Measurements from ENCODE around the gene ARHGAP31. TPM values are rescaled to one million over a fixed set of nuclear protein-coding genes. Genes with fewer than 3 reads are reported as not detected.

Gene ARHGAP31
- total and polyA plus RNA-seq, 4 donors = 0.99 to 4.6 (median 2.6) TPM

- no peak overlapping the region for H3K9ac ChIP-seq (ENCODE audit: low read depth in 1 of 2, low read length in 2 of 2)
- H3K27me3 ChIP-seq (ENCODE audit: control insufficient read depth in 4 of 4, insufficient read depth in 4 of 4, low read length in 3 of 4) = no peaks in the 10 kb centered on the region
- 89% methylated on average over 5 of the region's 5 CpGs for WGBS
- peaks cover 0 to 2% (median 0%) of the 10 kb centered on the region in 4 donors for H3K36me3 ChIP-seq (ENCODE audit: control insufficient read depth in 4 of 4, insufficient read depth in 3 of 4, low read depth in 1 of 4, low read length in 3 of 4)
- TF ChIP-seq ATF3 (IDR thresholded peaks at IDR 0.05) (no peak), HNF4G (IDR thresholded peaks at IDR 0.05) (no peak)
- TF ChIP-seq, protein P1, sequence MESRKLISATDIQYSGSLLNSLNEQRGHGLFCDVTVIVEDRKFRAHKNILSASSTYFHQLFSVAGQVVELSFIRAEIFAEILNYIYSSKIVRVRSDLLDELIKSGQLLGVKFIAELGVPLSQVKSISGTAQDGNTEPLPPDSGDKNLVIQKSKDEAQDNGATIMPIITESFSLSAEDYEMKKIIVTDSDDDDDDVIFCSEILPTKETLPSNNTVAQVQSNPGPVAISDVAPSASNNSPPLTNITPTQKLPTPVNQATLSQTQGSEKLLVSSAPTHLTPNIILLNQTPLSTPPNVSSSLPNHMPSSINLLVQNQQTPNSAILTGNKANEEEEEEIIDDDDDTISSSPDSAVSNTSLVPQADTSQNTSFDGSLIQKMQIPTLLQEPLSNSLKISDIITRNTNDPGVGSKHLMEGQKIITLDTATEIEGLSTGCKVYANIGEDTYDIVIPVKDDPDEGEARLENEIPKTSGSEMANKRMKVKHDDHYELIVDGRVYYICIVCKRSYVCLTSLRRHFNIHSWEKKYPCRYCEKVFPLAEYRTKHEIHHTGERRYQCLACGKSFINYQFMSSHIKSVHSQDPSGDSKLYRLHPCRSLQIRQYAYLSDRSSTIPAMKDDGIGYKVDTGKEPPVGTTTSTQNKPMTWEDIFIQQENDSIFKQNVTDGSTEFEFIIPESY (IDR thresholded peaks at IDR 0.05) = no peak
- no peak overlapping the region for H3K27ac ChIP-seq (ENCODE audit: low read depth in 1 of 2, low read length in 2 of 2)
- peaks cover 0 to 3% (median 0%) of the 10 kb centered on the region in 4 donors for H3K4me1 ChIP-seq (ENCODE audit: control insufficient read depth in 4 of 4, insufficient read depth in 4 of 4, low read length in 3 of 4)
- no peak for DNase-seq (ENCODE audit: low spot score)
- no peaks in the 10 kb centered on the region for H3K9me3 ChIP-seq (ENCODE audit: control insufficient read depth in 4 of 4, low read length in 3 of 4)
- H3K4me3 ChIP-seq (ENCODE audit: low read depth in 1 of 3, low read length in 3 of 3) = no peak overlapping the region
These were observed 17.5 kb upstream of the ARHGAP31 start for GRCh38 chr3:119276680-119277079.

DNA sequence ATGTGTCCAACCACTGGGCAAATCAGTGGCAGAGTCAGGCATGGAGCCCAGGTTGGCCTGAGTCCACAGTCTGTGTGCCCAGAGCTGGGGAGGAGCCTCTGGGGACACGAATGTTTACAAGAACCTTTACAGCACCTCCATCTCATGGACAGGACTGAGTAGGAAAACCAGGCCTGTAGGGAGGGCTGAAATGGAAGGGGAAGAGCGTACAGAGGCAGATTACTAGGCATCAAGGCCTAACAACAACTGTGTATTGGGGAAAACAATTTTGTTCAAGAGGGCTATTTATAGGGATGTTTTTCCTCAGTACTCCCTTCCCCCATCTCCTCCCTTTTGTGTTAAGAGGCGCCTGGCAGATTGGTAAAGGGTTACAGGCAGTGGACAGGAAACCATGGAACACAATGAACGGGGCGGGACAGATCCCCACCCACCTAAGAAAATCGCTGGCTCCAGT lies 15.1 kb upstream of the ARHGAP31 start:
- peaks cover 0 to 2% (median 0%) of the 10 kb centered on the region in 4 donors for H3K36me3 ChIP-seq (ENCODE audit: control insufficient read depth in 4 of 4, insufficient read depth in 3 of 4, low read depth in 1 of 4, low read length in 3 of 4)
- DNase-seq (ENCODE audit: low spot score) = no peak
- 63% methylated on average over 6 of the region's 6 CpGs for WGBS
- H3K27me3 ChIP-seq (ENCODE audit: control insufficient read depth in 4 of 4, insufficient read depth in 4 of 4, low read length in 3 of 4) = no peaks in the 10 kb centered on the region
- no peak overlapping the region for H3K4me3 ChIP-seq (ENCODE audit: low read depth in 1 of 3, low read length in 3 of 3)
- H3K9ac ChIP-seq (ENCODE audit: low read depth in 1 of 2, low read length in 2 of 2) = no peak overlapping the region
- no peak for TF ChIP-seq GABPA (IDR thresholded peaks at IDR 0.05 in 1 of 2, conservative IDR thresholded peaks at IDR 0.05 in 1 of 2)
- TF ChIP-seq, protein P1 (IDR thresholded peaks at IDR 0.05) = no peak
- TF ChIP-seq SP1 (IDR thresholded peaks at IDR 0.05) = no peak
- TF ChIP-seq YY1 (IDR thresholded peaks at IDR 0.05) = peak; percentile 74
- TF ChIP-seq RAD21 (IDR thresholded peaks at IDR 0.05) = peak in 1 of 2 donors; percentile 26
- no peak for TF ChIP-seq NR2F2 (IDR thresholded peaks at IDR 0.05)
- peak overlapping the region in 1 of 2 donors; percentile 40 for H3K27ac ChIP-seq (ENCODE audit: low read depth in 1 of 2, low read length in 2 of 2)
- peaks cover 0 to 6% (median 3%) of the 10 kb centered on the region in 4 donors for H3K9me3 ChIP-seq (ENCODE audit: control insufficient read depth in 4 of 4, low read length in 3 of 4)
- peaks cover 0 to 3% (median 0%) of the 10 kb centered on the region in 4 donors for H3K4me1 ChIP-seq (ENCODE audit: control insufficient read depth in 4 of 4, insufficient read depth in 4 of 4, low read length in 3 of 4)

- 81% methylated on average over 5 of the region's 5 CpGs for WGBS
- H3K36me3 ChIP-seq (ENCODE audit: control insufficient read depth in 4 of 4, insufficient read depth in 3 of 4, low read depth in 1 of 4, low read length in 3 of 4) = peaks cover 0 to 2% (median 0%) of the 10 kb centered on the region in 4 donors
- no peak overlapping the region for H3K9ac ChIP-seq (ENCODE audit: low read depth in 1 of 2, low read length in 2 of 2)
These were observed 14.5 kb upstream of the ARHGAP31 start for GRCh38 chr3:119279584-119280243.

More at GRCh38 chr3:119279584-119280243, 14.5 kb upstream of the ARHGAP31 start:
- H3K27me3 ChIP-seq (ENCODE audit: control insufficient read depth in 4 of 4, insufficient read depth in 4 of 4, low read length in 3 of 4) = no peaks in the 10 kb centered on the region
- no peak overlapping the region for H3K4me3 ChIP-seq (ENCODE audit: low read depth in 1 of 3, low read length in 3 of 3)
- DNase-seq (ENCODE audit: low spot score) = no peak
- peaks cover 0 to 3% (median 0%) of the 10 kb centered on the region in 4 donors for H3K4me1 ChIP-seq (ENCODE audit: control insufficient read depth in 4 of 4, insufficient read depth in 4 of 4, low read length in 3 of 4)
- no peak overlapping the region for H3K27ac ChIP-seq (ENCODE audit: low read depth in 1 of 2, low read length in 2 of 2)
- TF ChIP-seq RAD21 (IDR thresholded peaks at IDR 0.05) = no peak
- no peak for TF ChIP-seq NR2F2 (IDR thresholded peaks at IDR 0.05)
- TF ChIP-seq TAF1 (conservative IDR thresholded peaks at IDR 0.05) = no peak
- TF ChIP-seq, protein P2, sequence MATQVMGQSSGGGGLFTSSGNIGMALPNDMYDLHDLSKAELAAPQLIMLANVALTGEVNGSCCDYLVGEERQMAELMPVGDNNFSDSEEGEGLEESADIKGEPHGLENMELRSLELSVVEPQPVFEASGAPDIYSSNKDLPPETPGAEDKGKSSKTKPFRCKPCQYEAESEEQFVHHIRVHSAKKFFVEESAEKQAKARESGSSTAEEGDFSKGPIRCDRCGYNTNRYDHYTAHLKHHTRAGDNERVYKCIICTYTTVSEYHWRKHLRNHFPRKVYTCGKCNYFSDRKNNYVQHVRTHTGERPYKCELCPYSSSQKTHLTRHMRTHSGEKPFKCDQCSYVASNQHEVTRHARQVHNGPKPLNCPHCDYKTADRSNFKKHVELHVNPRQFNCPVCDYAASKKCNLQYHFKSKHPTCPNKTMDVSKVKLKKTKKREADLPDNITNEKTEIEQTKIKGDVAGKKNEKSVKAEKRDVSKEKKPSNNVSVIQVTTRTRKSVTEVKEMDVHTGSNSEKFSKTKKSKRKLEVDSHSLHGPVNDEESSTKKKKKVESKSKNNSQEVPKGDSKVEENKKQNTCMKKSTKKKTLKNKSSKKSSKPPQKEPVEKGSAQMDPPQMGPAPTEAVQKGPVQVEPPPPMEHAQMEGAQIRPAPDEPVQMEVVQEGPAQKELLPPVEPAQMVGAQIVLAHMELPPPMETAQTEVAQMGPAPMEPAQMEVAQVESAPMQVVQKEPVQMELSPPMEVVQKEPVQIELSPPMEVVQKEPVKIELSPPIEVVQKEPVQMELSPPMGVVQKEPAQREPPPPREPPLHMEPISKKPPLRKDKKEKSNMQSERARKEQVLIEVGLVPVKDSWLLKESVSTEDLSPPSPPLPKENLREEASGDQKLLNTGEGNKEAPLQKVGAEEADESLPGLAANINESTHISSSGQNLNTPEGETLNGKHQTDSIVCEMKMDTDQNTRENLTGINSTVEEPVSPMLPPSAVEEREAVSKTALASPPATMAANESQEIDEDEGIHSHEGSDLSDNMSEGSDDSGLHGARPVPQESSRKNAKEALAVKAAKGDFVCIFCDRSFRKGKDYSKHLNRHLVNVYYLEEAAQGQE (IDR thresholded peaks at IDR 0.05) = no peak
- TF ChIP-seq, protein P3, sequence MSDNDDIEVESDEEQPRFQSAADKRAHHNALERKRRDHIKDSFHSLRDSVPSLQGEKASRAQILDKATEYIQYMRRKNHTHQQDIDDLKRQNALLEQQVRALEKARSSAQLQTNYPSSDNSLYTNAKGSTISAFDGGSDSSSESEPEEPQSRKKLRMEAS (IDR thresholded peaks at IDR 0.05) = no peak
- TF ChIP-seq FOXA2 (IDR thresholded peaks at IDR 0.05) = no peak
- peaks cover 0 to 6% (median 3%) of the 10 kb centered on the region in 4 donors for H3K9me3 ChIP-seq (ENCODE audit: control insufficient read depth in 4 of 4, low read length in 3 of 4)
